MM.1S (cell line): ENCODE data around the gene TMEM260.
A peak's percentile ranks its signal among the peaks of the same experiment; 100 is the strongest.

Experiments
- DNase-seq: peaks from one replicate; pipeline ENCODE4 v3.0.0-alpha.2; 2015
- H2AFZ ChIP-seq: fragments of 300-600 bp; sonication (generic); 2 replicates; pipeline ENCODE4 v1.6.0; 2016; ENCODE audit warnings: antibody characterized with exemption, low read length
- H3F3A ChIP-seq: fragments of 300-600 bp; sonication (generic); 2 replicates; pipeline ENCODE4 v1.6.1; 2016; ENCODE audit warnings: mild to moderate bottlenecking, antibody characterized with exemption, low read length, moderate library complexity, mixed read lengths; ENCODE audit not compliant: insufficient read depth
- H3K27ac ChIP-seq: fragments of 300-600 bp; sonication (generic); 2 replicates; pipeline ENCODE4 v1.5.1; 2016; ENCODE audit warnings: mild to moderate bottlenecking, low read length
- H3K27me3 ChIP-seq: fragments of 300-600 bp; sonication (generic); replicated peaks from 2 replicates; pipeline ENCODE4 v1.6.0; 2016; ENCODE audit warnings: low read length; ENCODE audit not compliant: insufficient read depth
- H3K36me3 ChIP-seq: fragments of 300-600 bp; sonication (generic); replicated peaks from 2 replicates; pipeline ENCODE4 v1.6.1; 2016; ENCODE audit warnings: mild to moderate bottlenecking, low read length, mixed read lengths; ENCODE audit not compliant: insufficient read depth
- H3K4me1 ChIP-seq: fragments of 300-600 bp; sonication (generic); 2 replicates; pipeline ENCODE4 v1.6.1; 2016; ENCODE audit warnings: low read length, mixed read lengths
- H3K4me2 ChIP-seq: fragments of 300-600 bp; sonication (generic); 2 replicates; pipeline ENCODE4 v1.6.0; 2016; ENCODE audit warnings: low read depth, low read length
- H3K4me3 ChIP-seq: fragments of 300-600 bp; sonication (generic); 2 replicates; pipeline ENCODE4 v1.5.1; 2016; ENCODE audit warnings: low read length, mixed read lengths
- H3K79me2 ChIP-seq: fragments of 300-600 bp; sonication (generic); 2 replicates; pipeline ENCODE4 v1.6.1; 2016; ENCODE audit warnings: mixed run types, low read length, mixed read lengths
- H3K9ac ChIP-seq: fragments of 300-600 bp; sonication (generic); 2 replicates; pipeline ENCODE4 v1.6.1; 2016; ENCODE audit warnings: low read length, mixed read lengths
- H3K9me2 ChIP-seq: fragments of 300-600 bp; sonication (generic); replicated peaks from 2 replicates; pipeline ENCODE4 v1.6.1; 2016; ENCODE audit warnings: mild to moderate bottlenecking, low read length, mixed read lengths; ENCODE audit not compliant: insufficient read depth
- H3K9me3 ChIP-seq: fragments of 300-600 bp; sonication (generic); replicated peaks from 2 replicates; pipeline ENCODE4 v1.6.1; 2016; ENCODE audit warnings: mild to moderate bottlenecking, low read length, mixed read lengths; ENCODE audit not compliant: insufficient read depth
- H4K20me1 ChIP-seq: fragments of 300-600 bp; sonication (generic); 2 replicates; pipeline ENCODE4 v1.6.1; 2016; ENCODE audit warnings: mild to moderate bottlenecking, low read length, moderate library complexity, mixed read lengths; ENCODE audit not compliant: insufficient read depth
- EZH2 ChIP-seq: fragments of 300-600 bp; sonication (generic); optimal IDR thresholded peaks from 2 replicates; pipeline ENCODE3; 2017; ENCODE audit warnings: low read depth, mild to moderate bottlenecking, antibody characterized with exemption, low read length, mixed read lengths
- EZH2phosphoT487 ChIP-seq: fragments of 300-600 bp; sonication (generic); IDR thresholded peaks from 2 replicates; pipeline ENCODE4 v1.6.1; 2018; ENCODE audit warnings: antibody characterized with exemption, low read length
- TF ChIP-seq, protein P1 (sequence below): fragments of 300-600 bp; sonication (generic); IDR thresholded peaks from 2 replicates; pipeline ENCODE4 v1.5.1; 2016; ENCODE audit warnings: antibody characterized with exemption, low read length, mixed read lengths

TMEM260 gene

DNA sequence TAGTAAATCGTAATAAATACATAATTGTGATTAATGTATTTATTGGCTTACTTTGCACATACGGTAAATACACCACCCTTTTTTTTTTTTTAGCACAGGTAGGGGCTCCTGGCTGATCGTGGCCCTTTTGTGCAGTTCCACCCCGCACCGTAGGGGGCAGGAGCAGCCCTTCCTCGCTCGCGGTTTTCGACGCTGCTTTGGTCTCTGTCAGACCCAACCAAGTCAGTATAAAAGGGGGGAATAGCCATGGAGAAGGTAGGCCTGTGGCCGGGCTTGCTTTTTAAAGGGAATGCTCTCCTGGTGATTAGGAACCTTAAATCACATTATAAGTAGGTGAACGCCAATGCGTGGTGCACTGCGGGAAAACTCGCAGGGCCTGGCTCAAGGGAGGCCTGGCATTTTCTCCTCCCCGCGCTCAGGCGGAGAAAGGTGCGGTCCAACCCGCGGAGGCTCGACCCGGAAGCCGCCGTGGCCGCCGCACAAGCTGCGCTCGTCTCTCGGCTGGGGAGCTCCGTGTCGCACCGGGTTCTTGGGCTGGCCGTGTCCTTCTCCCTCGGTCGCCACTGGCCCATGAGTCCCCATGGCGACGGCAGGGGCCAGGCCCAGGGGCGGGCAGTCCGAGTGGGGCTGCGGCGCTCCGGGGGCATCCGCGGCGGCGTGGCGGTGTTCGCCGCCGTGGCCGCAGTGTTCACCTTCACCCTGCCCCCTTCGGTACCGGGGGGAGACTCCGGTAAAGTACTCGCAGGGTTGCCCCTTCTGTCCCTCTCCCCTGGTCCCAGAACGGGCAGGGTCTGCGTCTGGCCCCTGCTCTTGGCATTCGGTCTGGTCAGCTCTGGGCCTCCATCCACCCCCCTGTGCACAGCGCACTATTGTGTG, at the start of gene TMEM260:
TSS of gene TMEM260 (plus strand) at position 454 of the 876 bp plus-strand sequence. CDS start at position 571, 117 bp downstream.
- peaks cover 37% of the 10 kb centered on the region for H3K79me2 ChIP-seq
- DNase-seq, result peak; percentile 75
- H3K27me3 ChIP-seq, result no peaks in the 10 kb centered on the region
- H3K36me3 ChIP-seq, result no peaks in the 10 kb centered on the region
- H3K4me3 ChIP-seq, result peak within 1 kb of the TSS; percentile 86
- H3K27ac ChIP-seq, result peak within 1 kb of the TSS; percentile 67
- H2AFZ ChIP-seq, result peak within 1 kb of the TSS; percentile 84
- H3K4me1 ChIP-seq, result no peaks in the 10 kb centered on the region
- H3K9me3 ChIP-seq, result no peaks in the 10 kb centered on the region
- H3K4me2 ChIP-seq, result peak within 1 kb of the TSS; percentile 82
- TF ChIP-seq EZH2, result no peak
- TF ChIP-seq, protein P1, sequence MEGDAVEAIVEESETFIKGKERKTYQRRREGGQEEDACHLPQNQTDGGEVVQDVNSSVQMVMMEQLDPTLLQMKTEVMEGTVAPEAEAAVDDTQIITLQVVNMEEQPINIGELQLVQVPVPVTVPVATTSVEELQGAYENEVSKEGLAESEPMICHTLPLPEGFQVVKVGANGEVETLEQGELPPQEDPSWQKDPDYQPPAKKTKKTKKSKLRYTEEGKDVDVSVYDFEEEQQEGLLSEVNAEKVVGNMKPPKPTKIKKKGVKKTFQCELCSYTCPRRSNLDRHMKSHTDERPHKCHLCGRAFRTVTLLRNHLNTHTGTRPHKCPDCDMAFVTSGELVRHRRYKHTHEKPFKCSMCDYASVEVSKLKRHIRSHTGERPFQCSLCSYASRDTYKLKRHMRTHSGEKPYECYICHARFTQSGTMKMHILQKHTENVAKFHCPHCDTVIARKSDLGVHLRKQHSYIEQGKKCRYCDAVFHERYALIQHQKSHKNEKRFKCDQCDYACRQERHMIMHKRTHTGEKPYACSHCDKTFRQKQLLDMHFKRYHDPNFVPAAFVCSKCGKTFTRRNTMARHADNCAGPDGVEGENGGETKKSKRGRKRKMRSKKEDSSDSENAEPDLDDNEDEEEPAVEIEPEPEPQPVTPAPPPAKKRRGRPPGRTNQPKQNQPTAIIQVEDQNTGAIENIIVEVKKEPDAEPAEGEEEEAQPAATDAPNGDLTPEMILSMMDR, result peak; percentile 63
- H3F3A ChIP-seq, result peaks cover 7% of the 10 kb centered on the region
- no peaks in the 10 kb centered on the region for H4K20me1 ChIP-seq
- peak within 1 kb of the TSS; percentile 86 for H3K9ac ChIP-seq
- no peaks in the 10 kb centered on the region for H3K9me2 ChIP-seq

DNA sequence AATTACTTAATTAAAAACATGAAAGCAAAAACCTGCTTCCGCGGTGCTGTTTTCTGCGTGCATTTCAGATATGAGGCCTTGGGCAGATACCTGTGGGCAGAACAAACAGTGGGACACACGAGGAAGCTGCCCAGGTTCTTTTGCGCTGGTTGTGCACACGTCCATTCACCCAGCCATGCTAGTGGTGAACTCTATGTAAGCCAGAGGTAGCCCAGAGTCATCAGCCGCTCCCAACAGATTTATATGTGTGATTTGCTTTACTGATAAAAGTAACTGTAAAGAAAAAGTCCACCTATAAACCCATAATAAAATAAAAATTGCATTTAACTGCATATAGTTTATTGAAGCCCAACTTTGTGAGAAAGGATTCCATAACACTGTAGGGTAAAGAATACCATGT, 47.1 kb upstream of the TMEM260 start:
- Histone ChIP-seq H3K79me2 (no peaks in the 10 kb centered on the region), H3K27me3 (no peaks in the 10 kb centered on the region), H3K27ac (no peak overlapping the region), H3K9ac (no peak overlapping the region), H3K4me1 (no peaks in the 10 kb centered on the region), H3K9me3 (no peaks in the 10 kb centered on the region), H3F3A (no peaks in the 10 kb centered on the region), H3K4me2 (no peak overlapping the region), H3K36me3 (no peaks in the 10 kb centered on the region), H4K20me1 (no peaks in the 10 kb centered on the region), H2AFZ (no peak overlapping the region), H3K9me2 (no peaks in the 10 kb centered on the region), H3K4me3 (no peak overlapping the region)
- TF ChIP-seq EZH2 (no peak), EZH2phosphoT487 (no peak)
- TF ChIP-seq, protein P1, result no peak
- no peak for DNase-seq

DNA sequence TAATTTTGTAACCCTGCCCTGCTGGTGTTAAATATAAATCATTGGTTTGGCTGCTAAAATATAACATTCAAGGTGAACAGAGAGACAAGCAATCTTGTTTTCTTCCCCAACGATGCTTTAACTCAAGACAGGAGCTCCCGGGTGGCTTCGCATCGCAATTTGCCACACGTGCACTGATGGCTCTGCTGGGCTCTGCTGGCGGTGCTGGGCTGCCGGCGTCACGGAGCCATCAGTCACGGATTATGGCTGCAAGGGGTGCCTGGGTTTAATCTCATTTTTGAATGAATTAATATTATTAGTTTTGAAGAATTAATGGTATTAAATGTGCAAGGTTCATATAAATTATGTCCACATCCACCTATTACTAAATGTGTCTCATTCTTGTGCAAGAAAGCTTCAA, 44.9 kb upstream of the TMEM260 start:
- H3K9me2 ChIP-seq, result no peaks in the 10 kb centered on the region
- no peak overlapping the region for H3K4me3 ChIP-seq
- H3K79me2 ChIP-seq, result no peaks in the 10 kb centered on the region
- H3K27ac ChIP-seq, result no peak overlapping the region
- H3K4me2 ChIP-seq, result no peak overlapping the region
- H3K9me3 ChIP-seq, result no peaks in the 10 kb centered on the region
- H3K9ac ChIP-seq, result no peak overlapping the region
- no peaks in the 10 kb centered on the region for H4K20me1 ChIP-seq
- H3K27me3 ChIP-seq, result no peaks in the 10 kb centered on the region
- H3K4me1 ChIP-seq, result no peaks in the 10 kb centered on the region
- no peak for DNase-seq
- no peak overlapping the region for H2AFZ ChIP-seq
- TF ChIP-seq EZH2phosphoT487, result no peak
- TF ChIP-seq EZH2, result no peak
- TF ChIP-seq, protein P1, result no peak
- no peaks in the 10 kb centered on the region for H3F3A ChIP-seq
- no peaks in the 10 kb centered on the region for H3K36me3 ChIP-seq
